Measurements from ENCODE around the gene TEF.

DNA sequence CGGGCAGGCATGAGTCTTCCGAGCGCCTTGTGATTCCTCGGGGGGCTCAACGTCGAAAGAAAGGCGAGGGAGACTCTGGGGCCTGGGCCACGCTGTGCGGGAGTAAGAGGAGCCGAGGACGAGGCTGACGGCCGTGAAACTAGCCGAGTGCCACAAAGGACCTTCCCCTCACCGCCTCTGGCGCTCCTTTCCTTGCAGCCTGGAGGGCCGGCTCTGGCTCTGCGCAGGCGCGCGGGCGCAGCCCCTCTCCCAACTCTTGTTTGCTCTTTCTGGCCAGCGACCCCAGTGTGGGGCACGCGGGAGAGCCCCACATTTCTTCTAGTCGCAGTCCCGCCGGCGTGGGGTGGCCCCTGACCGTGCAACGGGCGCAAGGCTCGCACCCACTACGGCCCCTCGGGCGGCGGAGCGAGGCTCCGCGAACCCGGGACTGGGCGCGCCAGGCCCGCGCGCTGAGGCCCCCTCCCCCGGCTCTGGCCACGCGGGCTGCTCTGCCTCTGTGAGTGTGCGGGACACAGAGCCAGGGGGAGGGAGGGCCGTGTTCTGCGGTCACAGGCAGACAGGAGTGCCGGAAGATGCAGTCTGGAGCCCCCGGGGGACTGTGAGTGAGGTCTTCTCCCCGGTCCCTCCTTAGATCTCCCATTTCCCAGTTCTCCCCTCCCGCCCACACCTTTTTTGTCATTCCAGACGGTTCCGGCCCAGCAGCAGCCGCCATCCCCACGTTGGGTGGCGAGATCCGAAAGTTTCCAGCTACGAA is 65.9 kb downstream of the TEF start:
- TF ChIP-seq, protein P1, sequence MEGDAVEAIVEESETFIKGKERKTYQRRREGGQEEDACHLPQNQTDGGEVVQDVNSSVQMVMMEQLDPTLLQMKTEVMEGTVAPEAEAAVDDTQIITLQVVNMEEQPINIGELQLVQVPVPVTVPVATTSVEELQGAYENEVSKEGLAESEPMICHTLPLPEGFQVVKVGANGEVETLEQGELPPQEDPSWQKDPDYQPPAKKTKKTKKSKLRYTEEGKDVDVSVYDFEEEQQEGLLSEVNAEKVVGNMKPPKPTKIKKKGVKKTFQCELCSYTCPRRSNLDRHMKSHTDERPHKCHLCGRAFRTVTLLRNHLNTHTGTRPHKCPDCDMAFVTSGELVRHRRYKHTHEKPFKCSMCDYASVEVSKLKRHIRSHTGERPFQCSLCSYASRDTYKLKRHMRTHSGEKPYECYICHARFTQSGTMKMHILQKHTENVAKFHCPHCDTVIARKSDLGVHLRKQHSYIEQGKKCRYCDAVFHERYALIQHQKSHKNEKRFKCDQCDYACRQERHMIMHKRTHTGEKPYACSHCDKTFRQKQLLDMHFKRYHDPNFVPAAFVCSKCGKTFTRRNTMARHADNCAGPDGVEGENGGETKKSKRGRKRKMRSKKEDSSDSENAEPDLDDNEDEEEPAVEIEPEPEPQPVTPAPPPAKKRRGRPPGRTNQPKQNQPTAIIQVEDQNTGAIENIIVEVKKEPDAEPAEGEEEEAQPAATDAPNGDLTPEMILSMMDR (conservative IDR thresholded peaks at IDR 0.05; ENCODE audit: low read length), result no peak
- TF ChIP-seq EZH2phosphoT487 (IDR thresholded peaks at IDR 0.05; ENCODE audit: borderline replicate concordance, low read depth, low read length), result no peak
